ENCODE measurements around the gene IRX6. TPM values are rescaled to one million over a fixed set of nuclear protein-coding genes. Genes with fewer than 3 reads are reported as not detected.

Gene IRX6
- total and polyA plus RNA-seq, 2 of the 13 experiments (the other 11 are each of a cell fraction or from before 2014, with no cell fraction given), result not detected

DNA sequence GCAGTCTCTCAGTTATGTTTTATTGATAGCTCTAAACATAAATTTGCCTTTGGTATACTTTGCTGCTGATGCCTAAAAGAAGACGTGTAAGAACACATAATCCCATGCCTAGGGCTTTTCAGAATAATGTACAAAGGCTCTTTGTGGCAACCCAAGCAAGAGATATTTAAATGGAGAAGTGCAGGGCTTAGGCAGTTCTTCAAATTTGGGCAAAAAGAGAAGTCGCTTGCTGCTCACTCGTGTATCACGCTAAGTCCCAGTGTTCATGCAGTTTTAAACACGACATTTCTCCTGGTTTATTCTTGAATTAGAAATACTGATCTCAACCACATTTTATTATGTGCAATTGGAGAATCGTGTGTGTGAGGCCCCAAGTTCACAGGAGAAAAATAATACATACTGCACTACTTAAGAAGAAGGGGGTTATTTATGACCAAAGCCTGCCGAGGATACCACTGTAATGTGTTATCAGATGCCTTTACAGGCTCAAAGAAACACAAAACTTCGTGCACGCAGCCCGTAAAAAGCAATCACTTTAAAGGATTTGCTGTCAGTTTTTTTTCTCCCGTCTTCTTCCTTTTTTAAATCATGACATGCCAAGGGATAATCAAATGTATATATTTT lies 22.5 kb upstream of the IRX6 start (continued):
- TF ChIP-seq DR1 (CRISPR knock-in tag; IDR thresholded peaks at IDR 0.05), result no peak
- TF ChIP-seq ZFP62 (CRISPR knock-in tag; IDR thresholded peaks at IDR 0.05), result no peak
- no peak for TF ChIP-seq CCDC6 (CRISPR knock-in tag; IDR thresholded peaks at IDR 0.05)
- TF ChIP-seq ZNF780A (CRISPR knock-in tag; IDR thresholded peaks at IDR 0.05), result no peak
- no peak for TF ChIP-seq ZNF44 (CRISPR knock-in tag; IDR thresholded peaks at IDR 0.05)
- TF ChIP-seq, protein P1, sequence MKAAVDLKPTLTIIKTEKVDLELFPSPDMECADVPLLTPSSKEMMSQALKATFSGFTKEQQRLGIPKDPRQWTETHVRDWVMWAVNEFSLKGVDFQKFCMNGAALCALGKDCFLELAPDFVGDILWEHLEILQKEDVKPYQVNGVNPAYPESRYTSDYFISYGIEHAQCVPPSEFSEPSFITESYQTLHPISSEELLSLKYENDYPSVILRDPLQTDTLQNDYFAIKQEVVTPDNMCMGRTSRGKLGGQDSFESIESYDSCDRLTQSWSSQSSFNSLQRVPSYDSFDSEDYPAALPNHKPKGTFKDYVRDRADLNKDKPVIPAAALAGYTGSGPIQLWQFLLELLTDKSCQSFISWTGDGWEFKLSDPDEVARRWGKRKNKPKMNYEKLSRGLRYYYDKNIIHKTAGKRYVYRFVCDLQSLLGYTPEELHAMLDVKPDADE (CRISPR knock-in tag; IDR thresholded peaks at IDR 0.05), result no peak

DNA sequence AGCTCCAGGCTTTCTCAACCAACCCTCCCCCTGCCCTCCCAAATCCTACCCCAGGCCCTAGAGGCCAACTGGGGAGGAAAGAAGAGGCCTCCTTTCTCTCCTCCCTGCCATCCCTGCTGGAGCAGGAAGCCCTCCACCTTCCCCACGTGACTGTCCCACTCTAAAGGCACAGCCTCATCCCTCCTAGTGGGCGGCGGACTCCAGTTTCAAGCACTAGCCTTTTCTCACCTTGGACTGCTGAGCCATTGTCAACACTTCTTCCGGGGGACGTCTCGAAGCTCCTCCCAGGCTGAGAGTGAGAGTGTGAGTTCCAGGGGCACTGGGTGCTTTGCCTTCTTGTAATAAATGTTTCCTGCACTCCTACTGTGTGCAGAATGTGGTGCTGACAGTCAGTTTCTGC lies 21.4 kb upstream of the IRX6 start:
- H2AFZ ChIP-seq (ENCODE audit: low read length), result no peak overlapping the region
- no peak for ATAC-seq
- ChIA-PET POLR2A (no interaction called here), CTCF (ENCODE audit: low intra/inter-chr PET ratio, low total read pairs) (no interaction called here)
- no TSS peak for BruUV-seq (replicated peaks)
- H3K4me1 ChIP-seq (ENCODE audit: insufficient read depth, low read length), result no peaks in the 10 kb centered on the region
- no peak overlapping the region for H3K4me3 ChIP-seq (replicated peaks in 1 of 3; ENCODE audit: insufficient read depth in 1 of 3, low read depth in 2 of 3, low read length in 3 of 3)
- no peak overlapping the region for H3K4me2 ChIP-seq (ENCODE audit: low read depth, low read length)
- intact Hi-C loops (cut with micrococcal nuclease; ENCODE audit: unreplicated experiment), result no loop called here
- 22% methylated on average over 6 of the region's 6 CpGs for WGBS (ENCODE audit: low lambda C conversion rate)
- DNase-seq (ENCODE audit: low spot score), result no peak
- no peaks in the 10 kb centered on the region for H3K79me2 ChIP-seq (ENCODE audit: insufficient read depth, low read length)
- H3K9me3 ChIP-seq (ENCODE audit: low read length), result no peaks in the 10 kb centered on the region
- H3K36me3 ChIP-seq (replicated peaks in 1 of 2; ENCODE audit: control insufficient read depth in 1 of 2, insufficient read depth in 2 of 2, low read length in 2 of 2), result no peaks in the 10 kb centered on the region
- in situ Hi-C loops (cut with HindIII; ENCODE audit: extremely low pct_ligation_motif_present, low pct_unique_long_range_greater_than_20kb), result no loop called here
- no peak for FAIRE-seq
- H3K27ac ChIP-seq (ENCODE audit: extremely low read length, insufficient read depth, low read length), result no peak overlapping the region
- H4K20me1 ChIP-seq (ENCODE audit: insufficient read depth, low read length), result no peaks in the 10 kb centered on the region
- H3K9ac ChIP-seq (ENCODE audit: insufficient read depth, low read depth, low read length), result no peak overlapping the region
- peaks cover 0 to 18% of the 10 kb centered on the region in 2 experiments; a peak in 2 of 5 replicates for H3K27me3 ChIP-seq (ENCODE audit: control insufficient read depth in 1 of 2, insufficient read depth in 2 of 2, low read length in 2 of 2)
- no peak for TF ChIP-seq HOXA5 (CRISPR knock-in tag; IDR thresholded peaks at IDR 0.05)
- TF ChIP-seq, protein P2, sequence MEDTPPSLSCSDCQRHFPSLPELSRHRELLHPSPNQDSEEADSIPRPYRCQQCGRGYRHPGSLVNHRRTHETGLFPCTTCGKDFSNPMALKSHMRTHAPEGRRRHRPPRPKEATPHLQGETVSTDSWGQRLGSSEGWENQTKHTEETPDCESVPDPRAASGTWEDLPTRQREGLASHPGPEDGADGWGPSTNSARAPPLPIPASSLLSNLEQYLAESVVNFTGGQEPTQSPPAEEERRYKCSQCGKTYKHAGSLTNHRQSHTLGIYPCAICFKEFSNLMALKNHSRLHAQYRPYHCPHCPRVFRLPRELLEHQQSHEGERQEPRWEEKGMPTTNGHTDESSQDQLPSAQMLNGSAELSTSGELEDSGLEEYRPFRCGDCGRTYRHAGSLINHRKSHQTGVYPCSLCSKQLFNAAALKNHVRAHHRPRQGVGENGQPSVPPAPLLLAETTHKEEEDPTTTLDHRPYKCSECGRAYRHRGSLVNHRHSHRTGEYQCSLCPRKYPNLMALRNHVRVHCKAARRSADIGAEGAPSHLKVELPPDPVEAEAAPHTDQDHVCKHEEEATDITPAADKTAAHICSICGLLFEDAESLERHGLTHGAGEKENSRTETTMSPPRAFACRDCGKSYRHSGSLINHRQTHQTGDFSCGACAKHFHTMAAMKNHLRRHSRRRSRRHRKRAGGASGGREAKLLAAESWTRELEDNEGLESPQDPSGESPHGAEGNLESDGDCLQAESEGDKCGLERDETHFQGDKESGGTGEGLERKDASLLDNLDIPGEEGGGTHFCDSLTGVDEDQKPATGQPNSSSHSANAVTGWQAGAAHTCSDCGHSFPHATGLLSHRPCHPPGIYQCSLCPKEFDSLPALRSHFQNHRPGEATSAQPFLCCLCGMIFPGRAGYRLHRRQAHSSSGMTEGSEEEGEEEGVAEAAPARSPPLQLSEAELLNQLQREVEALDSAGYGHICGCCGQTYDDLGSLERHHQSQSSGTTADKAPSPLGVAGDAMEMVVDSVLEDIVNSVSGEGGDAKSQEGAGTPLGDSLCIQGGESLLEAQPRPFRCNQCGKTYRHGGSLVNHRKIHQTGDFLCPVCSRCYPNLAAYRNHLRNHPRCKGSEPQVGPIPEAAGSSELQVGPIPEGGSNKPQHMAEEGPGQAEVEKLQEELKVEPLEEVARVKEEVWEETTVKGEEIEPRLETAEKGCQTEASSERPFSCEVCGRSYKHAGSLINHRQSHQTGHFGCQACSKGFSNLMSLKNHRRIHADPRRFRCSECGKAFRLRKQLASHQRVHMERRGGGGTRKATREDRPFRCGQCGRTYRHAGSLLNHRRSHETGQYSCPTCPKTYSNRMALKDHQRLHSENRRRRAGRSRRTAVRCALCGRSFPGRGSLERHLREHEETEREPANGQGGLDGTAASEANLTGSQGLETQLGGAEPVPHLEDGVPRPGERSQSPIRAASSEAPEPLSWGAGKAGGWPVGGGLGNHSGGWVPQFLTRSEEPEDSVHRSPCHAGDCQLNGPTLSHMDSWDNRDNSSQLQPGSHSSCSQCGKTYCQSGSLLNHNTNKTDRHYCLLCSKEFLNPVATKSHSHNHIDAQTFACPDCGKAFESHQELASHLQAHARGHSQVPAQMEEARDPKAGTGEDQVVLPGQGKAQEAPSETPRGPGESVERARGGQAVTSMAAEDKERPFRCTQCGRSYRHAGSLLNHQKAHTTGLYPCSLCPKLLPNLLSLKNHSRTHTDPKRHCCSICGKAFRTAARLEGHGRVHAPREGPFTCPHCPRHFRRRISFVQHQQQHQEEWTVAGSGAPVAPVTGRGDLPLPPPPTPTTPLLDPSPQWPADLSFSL (CRISPR knock-in tag; IDR thresholded peaks at IDR 0.05), result no peak
- TF ChIP-seq MBNL3 (CRISPR knock-in tag; conservative IDR thresholded peaks at IDR 0.05), result no peak
- TF ChIP-seq, protein P3, sequence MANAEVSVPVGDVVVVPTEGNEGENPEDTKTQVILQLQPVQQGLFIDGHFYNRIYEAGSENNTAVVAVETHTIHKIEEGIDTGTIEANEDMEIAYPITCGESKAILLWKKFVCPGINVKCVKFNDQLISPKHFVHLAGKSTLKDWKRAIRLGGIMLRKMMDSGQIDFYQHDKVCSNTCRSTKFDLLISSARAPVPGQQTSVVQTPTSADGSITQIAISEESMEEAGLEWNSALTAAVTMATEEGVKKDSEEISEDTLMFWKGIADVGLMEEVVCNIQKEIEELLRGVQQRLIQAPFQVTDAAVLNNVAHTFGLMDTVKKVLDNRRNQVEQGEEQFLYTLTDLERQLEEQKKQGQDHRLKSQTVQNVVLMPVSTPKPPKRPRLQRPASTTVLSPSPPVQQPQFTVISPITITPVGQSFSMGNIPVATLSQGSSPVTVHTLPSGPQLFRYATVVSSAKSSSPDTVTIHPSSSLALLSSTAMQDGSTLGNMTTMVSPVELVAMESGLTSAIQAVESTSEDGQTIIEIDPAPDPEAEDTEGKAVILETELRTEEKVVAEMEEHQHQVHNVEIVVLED (CRISPR knock-in tag; IDR thresholded peaks at IDR 0.05; ENCODE audit: borderline replicate concordance), result no peak
- TF ChIP-seq ZNF235 (CRISPR knock-in tag; IDR thresholded peaks at IDR 0.05; ENCODE audit: borderline replicate concordance), result no peak
- no peak for TF ChIP-seq CEBPG (CRISPR knock-in tag; IDR thresholded peaks at IDR 0.05)
- no peak for TF ChIP-seq HDAC6 (IDR thresholded peaks at IDR 0.05; ENCODE audit: low read depth, low read length)

Data from HepG2 (cell line).